ENCODE results near the gene DOK6. TPM values are rescaled to one million over a fixed set of nuclear protein-coding genes. Genes with fewer than 3 reads are reported as not detected.

The DOK6 gene
- total and polyA plus RNA-seq, 10 donors: 0.09 to 2.0 (median 0.40) TPM

- Histone ChIP-seq H3K36me3 (no peaks in the 10 kb centered on the region), H3K27ac (no peak overlapping the region), H3K4me1 (no peaks in the 10 kb centered on the region), H3K4me3 (no peak overlapping the region), H3K27me3 (replicated peaks in 1 of 7) (no peaks in the 10 kb centered on the region), H3K9me3 (no peaks in the 10 kb centered on the region)
- no peak for TF ChIP-seq POLR2A (IDR thresholded peaks at IDR 0.05)
- no peak for TF ChIP-seq POLR2AphosphoS5 (IDR thresholded peaks at IDR 0.05)
- TF ChIP-seq, protein P1, sequence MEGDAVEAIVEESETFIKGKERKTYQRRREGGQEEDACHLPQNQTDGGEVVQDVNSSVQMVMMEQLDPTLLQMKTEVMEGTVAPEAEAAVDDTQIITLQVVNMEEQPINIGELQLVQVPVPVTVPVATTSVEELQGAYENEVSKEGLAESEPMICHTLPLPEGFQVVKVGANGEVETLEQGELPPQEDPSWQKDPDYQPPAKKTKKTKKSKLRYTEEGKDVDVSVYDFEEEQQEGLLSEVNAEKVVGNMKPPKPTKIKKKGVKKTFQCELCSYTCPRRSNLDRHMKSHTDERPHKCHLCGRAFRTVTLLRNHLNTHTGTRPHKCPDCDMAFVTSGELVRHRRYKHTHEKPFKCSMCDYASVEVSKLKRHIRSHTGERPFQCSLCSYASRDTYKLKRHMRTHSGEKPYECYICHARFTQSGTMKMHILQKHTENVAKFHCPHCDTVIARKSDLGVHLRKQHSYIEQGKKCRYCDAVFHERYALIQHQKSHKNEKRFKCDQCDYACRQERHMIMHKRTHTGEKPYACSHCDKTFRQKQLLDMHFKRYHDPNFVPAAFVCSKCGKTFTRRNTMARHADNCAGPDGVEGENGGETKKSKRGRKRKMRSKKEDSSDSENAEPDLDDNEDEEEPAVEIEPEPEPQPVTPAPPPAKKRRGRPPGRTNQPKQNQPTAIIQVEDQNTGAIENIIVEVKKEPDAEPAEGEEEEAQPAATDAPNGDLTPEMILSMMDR (IDR thresholded peaks at IDR 0.05 in 8 of 11, conservative IDR thresholded peaks at IDR 0.05 in 3 of 11): no peak
- 92 to 100% (median 98%) methylated on average over 1 of the region's 1 CpG for WGBS, 5 donors
- DNase-seq: no peak
- intact Hi-C loops (cut with DNase I; ENCODE audit: low total_unique reads): no loop called here
Observed at GRCh38 chr18:69838003-69838402, 437.3 kb downstream of the DOK6 start.

DNA sequence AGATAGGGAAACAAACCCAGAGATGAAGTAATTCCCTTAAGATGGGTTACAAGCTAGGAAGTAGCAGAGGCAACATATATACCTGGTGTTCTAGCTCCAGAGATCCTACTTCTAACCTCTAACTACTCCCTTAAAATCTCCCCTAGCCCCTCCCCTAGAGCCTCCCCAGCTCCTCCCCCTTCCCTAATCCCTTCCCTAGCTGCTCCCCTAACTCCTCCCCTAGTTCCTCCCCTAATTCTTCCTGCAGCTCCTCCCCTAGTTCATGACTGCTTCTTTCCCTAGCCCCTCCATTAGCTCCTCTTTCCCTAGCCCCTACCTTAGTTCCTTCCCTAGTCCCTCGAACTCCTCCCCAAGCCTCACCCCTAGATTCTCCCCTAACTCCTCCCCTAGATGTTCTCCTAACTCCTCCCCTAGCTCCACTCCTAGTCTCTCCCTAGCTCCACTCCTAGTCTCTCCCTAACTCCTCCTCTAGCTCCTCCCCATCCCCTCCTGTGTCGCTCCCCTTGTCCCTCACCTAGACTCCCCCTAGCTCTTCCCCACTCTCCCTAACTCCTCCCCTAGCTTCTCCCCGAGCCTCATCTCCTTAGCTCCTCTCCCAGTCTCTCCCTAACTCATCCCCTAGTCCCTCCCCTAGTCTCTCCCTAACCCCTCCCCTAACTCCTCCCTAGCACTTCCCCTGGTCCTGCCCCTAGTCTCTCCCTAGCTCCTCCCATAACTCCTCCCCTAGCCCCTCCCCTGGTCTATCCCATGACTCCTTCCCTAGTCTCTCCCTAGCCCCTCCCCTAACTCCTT is 438.1 kb downstream of the DOK6 start:
- no peak for DNase-seq
- H3K27ac ChIP-seq: no peak overlapping the region
- TF ChIP-seq POLR2A (IDR thresholded peaks at IDR 0.05) (no peak), POLR2AphosphoS5 (IDR thresholded peaks at IDR 0.05) (no peak)
- TF ChIP-seq, protein P1 (IDR thresholded peaks at IDR 0.05 in 8 of 11, conservative IDR thresholded peaks at IDR 0.05 in 3 of 11): no peak
- 84 to 93% (median 90%) methylated on average over 3 of the region's 3 CpGs for WGBS, 5 donors
- no peak overlapping the region for H3K4me3 ChIP-seq
- intact Hi-C loops (cut with DNase I; ENCODE audit: low total_unique reads): no loop called here
- H3K27me3 ChIP-seq (replicated peaks in 1 of 7): no peaks in the 10 kb centered on the region
- H3K4me1 ChIP-seq: no peaks in the 10 kb centered on the region
- H3K9me3 ChIP-seq: no peaks in the 10 kb centered on the region
- no peaks in the 10 kb centered on the region for H3K36me3 ChIP-seq

DNA sequence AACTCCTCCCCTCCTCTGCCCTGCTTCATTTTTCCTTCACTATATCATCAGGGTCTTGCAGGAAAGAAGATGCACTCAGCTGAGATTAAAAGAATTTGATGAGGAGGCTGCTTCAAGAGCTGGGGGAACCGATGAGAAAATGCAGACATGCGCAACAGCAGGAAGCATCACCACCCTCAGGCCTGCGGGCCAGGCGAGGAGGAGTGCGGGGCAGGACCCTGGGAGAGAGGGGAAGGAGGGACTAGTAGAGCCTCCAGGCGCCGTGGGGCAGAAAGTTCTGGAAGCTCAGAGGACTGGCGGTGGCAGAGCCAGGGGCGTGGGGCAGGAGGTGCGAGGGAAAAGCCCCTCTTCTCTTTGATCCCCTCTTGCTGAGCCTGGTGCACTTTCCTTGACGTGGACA is 438.8 kb downstream of the DOK6 start:
- 91 to 97% (median 95%) methylated on average over 11 of the region's 11 CpGs for WGBS, 5 donors
- Histone ChIP-seq H3K4me3 (no peak overlapping the region), H3K27me3 (replicated peaks in 1 of 7) (no peaks in the 10 kb centered on the region), H3K9me3 (no peaks in the 10 kb centered on the region), H3K36me3 (no peaks in the 10 kb centered on the region), H3K27ac (no peak overlapping the region), H3K4me1 (no peaks in the 10 kb centered on the region)
- intact Hi-C loops (cut with DNase I; ENCODE audit: low total_unique reads): no loop called here
- no peak for DNase-seq
- TF ChIP-seq POLR2A (IDR thresholded peaks at IDR 0.05): no peak

- Histone ChIP-seq H3K4me3 (no peak overlapping the region), H3K27me3 (replicated peaks in 1 of 7) (no peaks in the 10 kb centered on the region), H3K36me3 (no peaks in the 10 kb centered on the region), H3K27ac (no peak overlapping the region), H3K4me1 (no peaks in the 10 kb centered on the region), H3K9me3 (no peaks in the 10 kb centered on the region)
- 92 to 95% (median 93%) methylated on average over 11 of the region's 11 CpGs for WGBS, 5 donors
- TF ChIP-seq POLR2A (IDR thresholded peaks at IDR 0.05) (no peak), POLR2AphosphoS5 (IDR thresholded peaks at IDR 0.05) (no peak)
- TF ChIP-seq, protein P1 (IDR thresholded peaks at IDR 0.05 in 8 of 11, conservative IDR thresholded peaks at IDR 0.05 in 3 of 11): no peak
- DNase-seq: no peak
- intact Hi-C loops (cut with DNase I; ENCODE audit: low total_unique reads): no loop called here
Observed at GRCh38 chr18:69840001-69840400, 439.3 kb downstream of the DOK6 start.

All from spleen (tissue), 11 donors.